ENCODE data around the gene SNAP91.
"Not testable (repeated sequence)": the region's sequence is repeated elsewhere in the genome, so short reads cannot be mapped to it uniquely, and the experiment has no call there.

Gene SNAP91

DNA sequence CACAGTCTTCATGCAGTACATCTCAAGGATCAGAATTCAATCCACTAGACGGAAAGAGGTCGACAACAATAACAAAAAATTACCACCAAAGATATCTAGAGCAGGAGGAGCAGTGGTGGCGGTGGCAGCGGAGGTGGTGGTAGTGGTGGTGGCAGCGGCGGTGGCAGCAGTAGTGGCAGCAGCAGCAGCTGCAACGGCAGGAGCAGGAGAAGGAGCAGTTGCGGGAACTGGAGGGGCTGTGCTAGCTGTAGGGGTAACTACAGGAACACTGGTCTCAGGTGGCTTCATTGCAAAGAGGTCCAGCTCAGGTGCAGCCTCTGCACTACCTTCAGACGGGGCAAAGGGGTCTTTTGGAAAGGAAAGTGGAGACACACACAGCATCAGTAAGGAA lies 115.5 kb downstream of the SNAP91 start:
- Histone ChIP-seq H3K36me3 (ENCODE audit: control insufficient read depth in 1 of 2, insufficient read depth in 2 of 2, low read length in 2 of 2) (no peaks in the 10 kb centered on the region), H3K4me1 (ENCODE audit: control insufficient read depth in 1 of 2, insufficient read depth in 2 of 2, low read length in 2 of 2) (no peaks in the 10 kb centered on the region), H3K9me3 (ENCODE audit: control insufficient read depth in 1 of 2, low read length in 2 of 2) (no peaks in the 10 kb centered on the region), H3K27ac (ENCODE audit: low read length) (no peak overlapping the region), H3K27me3 (ENCODE audit: low read depth, low read length) (no peaks in the 10 kb centered on the region), H3K4me3 (ENCODE audit: low read depth in 1 of 2, low read length in 2 of 2) (no peak overlapping the region)

GRCh38 chr6:83592770-83593394 lies 116.0 kb downstream of the SNAP91 start:
- Histone ChIP-seq H3K4me1 (ENCODE audit: control insufficient read depth in 1 of 2, insufficient read depth in 2 of 2, low read length in 2 of 2) (no peaks in the 10 kb centered on the region), H3K36me3 (ENCODE audit: control insufficient read depth in 1 of 2, insufficient read depth in 2 of 2, low read length in 2 of 2) (no peaks in the 10 kb centered on the region), H3K27me3 (ENCODE audit: low read depth, low read length) (no peaks in the 10 kb centered on the region), H3K4me3 (ENCODE audit: low read depth in 1 of 2, low read length in 2 of 2) (no peak overlapping the region), H3K9me3 (ENCODE audit: control insufficient read depth in 1 of 2, low read length in 2 of 2) (no peaks in the 10 kb centered on the region), H3K27ac (ENCODE audit: low read length) (no peak overlapping the region)

GRCh38 chr6:83590416-83590815 lies 118.5 kb downstream of the SNAP91 start:
- H3K4me1 ChIP-seq (ENCODE audit: control insufficient read depth in 1 of 2, insufficient read depth in 2 of 2, low read length in 2 of 2), result no peaks in the 10 kb centered on the region
- H3K27me3 ChIP-seq (ENCODE audit: low read depth, low read length), result no peaks in the 10 kb centered on the region
- H3K27ac ChIP-seq (ENCODE audit: low read length), result no peak overlapping the region
- H3K4me3 ChIP-seq (ENCODE audit: low read depth in 1 of 2, low read length in 2 of 2), result no peak overlapping the region
- no peaks in the 10 kb centered on the region for H3K9me3 ChIP-seq (ENCODE audit: control insufficient read depth in 1 of 2, low read length in 2 of 2)
- H3K36me3 ChIP-seq (ENCODE audit: control insufficient read depth in 1 of 2, insufficient read depth in 2 of 2, low read length in 2 of 2), result no peaks in the 10 kb centered on the region

DNA sequence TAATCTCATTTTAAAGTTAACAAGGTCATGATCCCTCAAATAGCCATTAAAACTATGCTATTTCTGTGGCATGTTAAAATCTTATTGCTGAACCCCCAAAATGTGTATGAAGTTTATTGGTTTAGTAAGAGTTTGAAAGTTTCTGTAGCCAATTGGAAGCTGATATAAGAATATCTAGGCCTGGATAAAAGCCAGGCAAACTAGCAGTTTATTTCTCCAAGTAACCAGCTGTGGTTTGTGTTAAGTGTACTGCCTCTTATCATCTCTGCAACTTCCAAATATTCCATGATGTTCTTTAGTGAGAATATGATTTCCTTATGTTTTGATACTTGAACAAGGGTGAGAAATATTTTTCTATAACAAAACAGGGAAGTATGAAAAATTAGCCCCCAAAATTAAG lies 119.8 kb downstream of the SNAP91 start:
- H3K36me3 ChIP-seq (ENCODE audit: control insufficient read depth in 1 of 2, insufficient read depth in 2 of 2, low read length in 2 of 2), result no peaks in the 10 kb centered on the region
- no peak overlapping the region for H3K4me3 ChIP-seq (ENCODE audit: low read depth in 1 of 2, low read length in 2 of 2)
- H3K27ac ChIP-seq (ENCODE audit: low read length), result no peak overlapping the region

GRCh38 chr6:83578057-83578456 lies 130.8 kb downstream of the SNAP91 start:
- no peaks in the 10 kb centered on the region for H3K36me3 ChIP-seq (ENCODE audit: control insufficient read depth in 1 of 2, insufficient read depth in 2 of 2, low read length in 2 of 2)
- no peak overlapping the region for H3K4me3 ChIP-seq (ENCODE audit: low read depth in 1 of 2, low read length in 2 of 2)
- H3K9me3 ChIP-seq (ENCODE audit: control insufficient read depth in 1 of 2, low read length in 2 of 2), result no peaks in the 10 kb centered on the region
- no peaks in the 10 kb centered on the region for H3K4me1 ChIP-seq (ENCODE audit: control insufficient read depth in 1 of 2, insufficient read depth in 2 of 2, low read length in 2 of 2)
- H3K27me3 ChIP-seq (ENCODE audit: low read depth, low read length), result no peaks in the 10 kb centered on the region
- no peak overlapping the region for H3K27ac ChIP-seq (ENCODE audit: low read length)

More for the DNA sequence above, 119.8 kb downstream of the SNAP91 start:
- H3K9me3 ChIP-seq (ENCODE audit: control insufficient read depth in 1 of 2, low read length in 2 of 2), result no peaks in the 10 kb centered on the region
- no peaks in the 10 kb centered on the region for H3K27me3 ChIP-seq (ENCODE audit: low read depth, low read length)
- no peaks in the 10 kb centered on the region for H3K4me1 ChIP-seq (ENCODE audit: control insufficient read depth in 1 of 2, insufficient read depth in 2 of 2, low read length in 2 of 2)

DNA sequence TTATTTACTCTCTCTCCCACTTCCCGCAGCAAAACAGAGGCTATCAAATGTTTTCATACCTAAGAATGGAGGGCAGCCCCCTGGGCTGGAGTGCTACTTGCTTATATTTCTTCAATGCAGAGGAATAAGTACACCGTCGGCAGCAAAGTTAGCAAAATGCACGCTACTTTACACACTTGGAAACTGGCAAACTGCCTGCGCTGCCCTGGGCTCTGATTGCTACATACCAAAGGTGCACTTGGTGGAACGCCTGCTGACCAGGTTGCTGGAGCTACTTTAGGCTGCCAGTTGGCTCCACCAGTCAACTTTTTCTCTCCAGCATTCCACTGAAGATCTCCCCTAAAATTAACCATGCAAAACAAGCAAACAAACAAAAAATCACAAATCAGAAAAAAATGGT lies 134.1 kb downstream of the SNAP91 start:
- Histone ChIP-seq H3K27ac (ENCODE audit: low read length) (no peak overlapping the region), H3K4me1 (ENCODE audit: control insufficient read depth in 1 of 2, insufficient read depth in 2 of 2, low read length in 2 of 2) (no peaks in the 10 kb centered on the region), H3K9me3 (ENCODE audit: control insufficient read depth in 1 of 2, low read length in 2 of 2) (no peaks in the 10 kb centered on the region), H3K36me3 (ENCODE audit: control insufficient read depth in 1 of 2, insufficient read depth in 2 of 2, low read length in 2 of 2) (no peaks in the 10 kb centered on the region), H3K4me3 (ENCODE audit: low read depth in 1 of 2, low read length in 2 of 2) (no peak overlapping the region), H3K27me3 (ENCODE audit: low read depth, low read length) (no peaks in the 10 kb centered on the region)

DNA sequence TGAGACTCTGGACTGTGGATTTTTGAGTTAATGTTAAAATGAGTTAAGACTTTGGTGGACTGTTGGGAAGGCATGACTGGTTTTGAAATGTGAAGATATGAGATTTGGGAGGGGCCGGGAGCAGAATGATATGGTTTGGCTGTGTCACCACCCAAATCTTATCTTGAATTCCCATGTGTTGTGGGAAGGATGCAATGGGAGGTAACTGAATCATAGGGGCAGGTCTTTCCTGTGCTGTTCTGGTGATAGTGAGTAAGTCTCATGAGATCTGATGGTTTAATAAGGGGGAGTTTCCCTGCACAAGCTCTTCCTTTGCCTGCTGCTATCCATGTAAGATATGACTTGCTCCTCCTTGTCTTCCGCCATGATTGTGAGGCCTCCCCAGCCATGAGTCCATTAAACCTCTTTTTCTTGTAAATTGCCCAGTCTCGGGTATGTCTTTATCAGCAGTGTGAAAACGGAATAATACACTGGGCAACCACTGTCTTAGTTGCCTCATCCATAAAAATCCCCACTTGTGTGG lies 137.2 kb downstream of the SNAP91 start:
- H3K27ac ChIP-seq (ENCODE audit: low read length); H3K4me3 ChIP-seq (ENCODE audit: low read depth in 1 of 2, low read length in 2 of 2); H3K4me1 ChIP-seq (ENCODE audit: control insufficient read depth in 1 of 2, insufficient read depth in 2 of 2, low read length in 2 of 2); H3K27me3 ChIP-seq (ENCODE audit: low read depth, low read length); H3K9me3 ChIP-seq (ENCODE audit: control insufficient read depth in 1 of 2, low read length in 2 of 2); H3K36me3 ChIP-seq (ENCODE audit: control insufficient read depth in 1 of 2, insufficient read depth in 2 of 2, low read length in 2 of 2): not testable (repeated sequence)

DNA sequence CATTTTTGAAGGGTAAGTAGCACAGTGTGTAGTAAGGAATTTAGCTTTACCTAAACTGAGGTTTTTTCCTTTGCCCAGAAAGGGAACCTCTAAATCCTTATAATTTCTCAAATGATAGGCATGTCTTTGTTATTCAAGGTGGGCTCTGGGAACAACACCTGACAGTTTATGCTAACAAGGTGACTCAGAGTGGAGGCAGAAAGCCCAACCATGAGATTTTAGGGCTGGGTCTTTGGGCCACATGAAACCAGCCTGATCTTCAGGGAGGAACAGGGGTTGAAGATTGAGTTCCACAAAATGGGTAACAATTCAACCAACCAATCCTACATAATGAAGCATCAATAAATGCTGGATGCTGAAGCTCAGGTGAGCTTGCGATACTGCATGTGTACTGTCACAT lies 149.9 kb downstream of the SNAP91 start:
- H3K36me3 ChIP-seq (ENCODE audit: control insufficient read depth in 1 of 2, insufficient read depth in 2 of 2, low read length in 2 of 2), result no peaks in the 10 kb centered on the region
- no peaks in the 10 kb centered on the region for H3K9me3 ChIP-seq (ENCODE audit: control insufficient read depth in 1 of 2, low read length in 2 of 2)
- no peak overlapping the region for H3K27ac ChIP-seq (ENCODE audit: low read length)
- H3K4me1 ChIP-seq (ENCODE audit: control insufficient read depth in 1 of 2, insufficient read depth in 2 of 2, low read length in 2 of 2), result no peaks in the 10 kb centered on the region
- H3K4me3 ChIP-seq (ENCODE audit: low read depth in 1 of 2, low read length in 2 of 2), result no peak overlapping the region
- no peaks in the 10 kb centered on the region for H3K27me3 ChIP-seq (ENCODE audit: low read depth, low read length)

DNA sequence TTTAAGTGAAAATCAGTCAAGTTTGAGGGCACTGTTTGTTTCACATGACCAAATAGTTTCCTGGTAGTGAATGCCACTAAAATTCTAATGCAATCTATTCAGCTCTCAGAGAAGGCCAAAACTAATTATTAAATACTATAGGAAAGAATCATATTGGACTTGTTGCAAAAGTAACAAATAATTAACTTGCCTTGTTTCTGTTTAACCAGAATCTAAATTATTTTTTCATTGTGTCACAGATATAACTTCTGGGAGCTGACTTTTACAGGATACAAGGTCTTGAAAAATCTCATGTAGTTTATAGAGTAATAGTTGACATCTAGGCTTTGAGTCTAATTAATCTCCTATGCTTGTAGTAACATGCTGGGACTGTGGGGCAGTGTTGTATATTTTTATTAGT lies 152.0 kb downstream of the SNAP91 start:
- Histone ChIP-seq H3K4me1 (ENCODE audit: control insufficient read depth in 1 of 2, insufficient read depth in 2 of 2, low read length in 2 of 2) (no peaks in the 10 kb centered on the region), H3K4me3 (ENCODE audit: low read depth in 1 of 2, low read length in 2 of 2) (no peak overlapping the region), H3K36me3 (ENCODE audit: control insufficient read depth in 1 of 2, insufficient read depth in 2 of 2, low read length in 2 of 2) (no peaks in the 10 kb centered on the region), H3K9me3 (ENCODE audit: control insufficient read depth in 1 of 2, low read length in 2 of 2) (no peaks in the 10 kb centered on the region), H3K27me3 (ENCODE audit: low read depth, low read length) (no peaks in the 10 kb centered on the region), H3K27ac (ENCODE audit: low read length) (no peak overlapping the region)

- H3K27me3 ChIP-seq (ENCODE audit: low read depth, low read length); H3K4me3 ChIP-seq (ENCODE audit: low read depth in 1 of 2, low read length in 2 of 2); H3K27ac ChIP-seq (ENCODE audit: low read length); H3K36me3 ChIP-seq (ENCODE audit: control insufficient read depth in 1 of 2, insufficient read depth in 2 of 2, low read length in 2 of 2); H3K9me3 ChIP-seq (ENCODE audit: control insufficient read depth in 1 of 2, low read length in 2 of 2); H3K4me1 ChIP-seq (ENCODE audit: control insufficient read depth in 1 of 2, insufficient read depth in 2 of 2, low read length in 2 of 2): not testable (repeated sequence)
Observed at GRCh38 chr6:83551748-83552147, 157.2 kb downstream of the SNAP91 start.

DNA sequence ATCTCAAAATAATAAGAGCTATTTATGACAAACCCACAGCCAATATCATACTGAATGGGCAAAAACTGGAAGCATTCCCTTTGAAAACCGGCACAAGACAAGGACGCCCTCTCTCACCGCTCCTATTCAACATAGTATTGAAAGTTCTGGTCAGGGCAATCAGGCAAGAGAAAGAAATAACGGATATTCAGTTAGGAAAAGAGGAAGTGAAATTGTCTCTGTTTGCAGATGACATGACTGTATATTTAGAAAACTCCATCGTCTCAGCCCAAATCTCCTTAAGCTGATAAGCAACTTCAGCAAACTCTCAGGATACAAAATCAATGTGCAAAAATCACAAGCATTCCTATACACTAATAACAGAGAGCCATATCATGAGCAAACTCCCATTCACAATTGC lies 158.4 kb downstream of the SNAP91 start:
- H3K9me3 ChIP-seq (ENCODE audit: control insufficient read depth in 1 of 2, low read length in 2 of 2); H3K27ac ChIP-seq (ENCODE audit: low read length); H3K36me3 ChIP-seq (ENCODE audit: control insufficient read depth in 1 of 2, insufficient read depth in 2 of 2, low read length in 2 of 2); H3K4me1 ChIP-seq (ENCODE audit: control insufficient read depth in 1 of 2, insufficient read depth in 2 of 2, low read length in 2 of 2); H3K27me3 ChIP-seq (ENCODE audit: low read depth, low read length); H3K4me3 ChIP-seq (ENCODE audit: low read depth in 1 of 2, low read length in 2 of 2): not testable (repeated sequence)

- no peaks in the 10 kb centered on the region for H3K36me3 ChIP-seq (ENCODE audit: control insufficient read depth in 1 of 2, insufficient read depth in 2 of 2, low read length in 2 of 2)
- H3K4me1 ChIP-seq (ENCODE audit: control insufficient read depth in 1 of 2, insufficient read depth in 2 of 2, low read length in 2 of 2), result no peaks in the 10 kb centered on the region
- H3K27ac ChIP-seq (ENCODE audit: low read length), result no peak overlapping the region
Observed at GRCh38 chr6:83546636-83547035, 162.3 kb downstream of the SNAP91 start.

More at GRCh38 chr6:83546636-83547035, 162.3 kb downstream of the SNAP91 start:
- Histone ChIP-seq H3K27me3 (ENCODE audit: low read depth, low read length) (no peaks in the 10 kb centered on the region), H3K4me3 (ENCODE audit: low read depth in 1 of 2, low read length in 2 of 2) (no peak overlapping the region), H3K9me3 (ENCODE audit: control insufficient read depth in 1 of 2, low read length in 2 of 2) (peaks cover 0 to 3% of the 10 kb centered on the region in 2 donors)
